ENCODE results near the gene MRPL17.

DNA sequence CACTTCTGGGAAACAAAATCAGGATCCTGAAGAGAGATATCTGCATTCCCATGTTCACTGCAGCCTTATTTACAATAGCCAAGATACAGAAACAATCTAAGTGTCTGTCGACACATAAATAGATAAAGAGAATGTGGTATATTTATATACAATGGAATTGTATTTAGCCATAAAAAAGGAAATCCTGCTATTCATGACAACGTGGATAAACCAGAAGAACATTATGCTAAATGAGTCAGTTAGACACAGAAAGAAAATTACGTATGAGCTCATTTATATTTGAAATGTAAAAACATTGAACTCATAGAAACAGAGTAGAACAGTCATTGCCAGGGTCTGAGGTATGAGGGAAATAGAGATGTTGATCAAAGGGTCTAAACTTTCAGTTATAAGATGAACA, 6.1 kb downstream of the MRPL17 start:
- TF ChIP-seq CTCF (IDR thresholded peaks at IDR 0.05) (no peak), POLR2AphosphoS5 (IDR thresholded peaks at IDR 0.05) (no peak), POLR2A (IDR thresholded peaks at IDR 0.05) (no peak), EP300 (IDR thresholded peaks at IDR 0.05; ENCODE audit: low read depth) (no peak)

Data from transverse colon (tissue), 4 donors.